Measurements from ENCODE around the gene MED9.

DNA sequence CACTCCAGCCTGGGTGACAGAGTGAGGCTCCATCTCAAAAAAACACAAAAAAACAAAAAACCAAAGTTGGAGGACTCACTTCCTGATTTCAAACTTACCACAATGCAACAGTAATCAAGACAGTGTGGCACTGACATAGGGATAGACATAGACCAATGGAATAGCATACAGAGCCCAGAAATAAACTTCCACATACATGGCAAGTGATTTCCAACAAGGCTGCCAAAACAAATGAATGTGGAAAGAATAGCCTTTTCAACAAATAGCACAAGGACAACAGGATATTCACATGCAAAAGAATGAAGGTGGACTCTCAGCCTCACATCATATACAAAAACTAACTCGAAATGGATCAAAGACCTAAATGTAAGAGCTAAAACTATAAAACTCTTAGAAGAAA lies 56.2 kb downstream of the MED9 start:
- TF ChIP-seq, protein P1, sequence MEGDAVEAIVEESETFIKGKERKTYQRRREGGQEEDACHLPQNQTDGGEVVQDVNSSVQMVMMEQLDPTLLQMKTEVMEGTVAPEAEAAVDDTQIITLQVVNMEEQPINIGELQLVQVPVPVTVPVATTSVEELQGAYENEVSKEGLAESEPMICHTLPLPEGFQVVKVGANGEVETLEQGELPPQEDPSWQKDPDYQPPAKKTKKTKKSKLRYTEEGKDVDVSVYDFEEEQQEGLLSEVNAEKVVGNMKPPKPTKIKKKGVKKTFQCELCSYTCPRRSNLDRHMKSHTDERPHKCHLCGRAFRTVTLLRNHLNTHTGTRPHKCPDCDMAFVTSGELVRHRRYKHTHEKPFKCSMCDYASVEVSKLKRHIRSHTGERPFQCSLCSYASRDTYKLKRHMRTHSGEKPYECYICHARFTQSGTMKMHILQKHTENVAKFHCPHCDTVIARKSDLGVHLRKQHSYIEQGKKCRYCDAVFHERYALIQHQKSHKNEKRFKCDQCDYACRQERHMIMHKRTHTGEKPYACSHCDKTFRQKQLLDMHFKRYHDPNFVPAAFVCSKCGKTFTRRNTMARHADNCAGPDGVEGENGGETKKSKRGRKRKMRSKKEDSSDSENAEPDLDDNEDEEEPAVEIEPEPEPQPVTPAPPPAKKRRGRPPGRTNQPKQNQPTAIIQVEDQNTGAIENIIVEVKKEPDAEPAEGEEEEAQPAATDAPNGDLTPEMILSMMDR (conservative IDR thresholded peaks at IDR 0.05; ENCODE audit: low read depth, low read length), result no peak
- no peak for TF ChIP-seq EZH2 (IDR thresholded peaks at IDR 0.05; ENCODE audit: low read length, unreplicated experiment)

Data from PC-3 (cell line).